Effector memory CD8-positive, alpha-beta T cell (primary cell): ENCODE data around the gene ZBTB20.

Experiments used
- ATAC-seq: fragments of 150-1000 bp; cut with Tn5 transposase; replicated peaks from 2 replicates; pipeline ENCODE4 v1.10.0; 2021; ENCODE audit warnings: mild to moderate bottlenecking, moderate library complexity
- DNase-seq, 3 experiments: peaks; one replicate each; pipeline ENCODE4 v3.0.0; 2021
- H3K27ac Mint-ChIP-seq, 2 donors: one replicate each; pipeline ENCODE4 v1.8.0; 2022; ENCODE audit warnings: mild to moderate bottlenecking in 2 of 2, mixed read lengths in 2 of 2, moderate library complexity in 2 of 2
- H3K27me3 Mint-ChIP-seq, 2 donors: one replicate each; pipeline ENCODE4 v1.8.0; 2022; ENCODE audit warnings: mixed read lengths in 2 of 2
- H3K36me3 Mint-ChIP-seq: one replicate; pipeline ENCODE4 v1.8.0; 2022; ENCODE audit warnings: mild to moderate bottlenecking, moderate library complexity, mixed read lengths; ENCODE audit not compliant: insufficient read depth
- H3K4me1 Mint-ChIP-seq, 2 donors: one replicate each; pipeline ENCODE4 v1.8.0; 2022; ENCODE audit warnings: low read depth in 2 of 2, mixed read lengths in 2 of 2
- H3K4me3 Mint-ChIP-seq, 2 donors: one replicate each; pipeline ENCODE4 v1.8.0; 2022; ENCODE audit warnings: mild to moderate bottlenecking in 2 of 2, mixed read lengths in 2 of 2, moderate library complexity in 2 of 2
- H3K9me3 Mint-ChIP-seq, 2 donors: one replicate each; pipeline ENCODE4 v1.8.0; 2022; ENCODE audit warnings: mixed read lengths in 2 of 2

ZBTB20 gene

GRCh38 chr3:114451561-114452018 lies 695.5 kb downstream of the ZBTB20 start:
- ATAC-seq = no peak
- Mint-ChIP-seq H3K27ac (no peak overlapping the region), H3K9me3 (no peaks in the 10 kb centered on the region)

DNA sequence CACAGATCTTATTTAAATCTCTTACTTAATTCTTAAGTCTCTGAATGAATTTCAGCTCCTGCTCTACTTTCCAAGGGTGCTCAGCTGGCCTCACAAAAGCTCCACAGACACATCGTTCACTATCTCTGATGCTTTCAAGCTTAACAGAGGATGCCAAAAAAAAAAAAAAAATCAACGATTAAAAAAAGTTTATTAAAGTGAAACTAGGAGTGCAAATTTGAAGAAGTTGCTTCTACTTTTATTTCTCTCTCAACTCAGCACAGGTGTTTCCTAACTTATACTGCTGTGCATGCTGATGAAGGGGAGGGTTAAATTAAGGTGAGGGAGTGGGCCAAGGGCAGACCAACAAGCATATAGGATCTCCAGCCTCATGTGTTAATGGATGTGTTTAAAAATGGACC lies 696.0 kb downstream of the ZBTB20 start:
- no peak overlapping the region for H3K4me3 Mint-ChIP-seq
- DNase-seq (no peak), ATAC-seq (peak; percentile 17)
- H3K27me3 Mint-ChIP-seq = no peaks in the 10 kb centered on the region
- H3K36me3 Mint-ChIP-seq = no peaks in the 10 kb centered on the region
- H3K9me3 Mint-ChIP-seq = no peaks in the 10 kb centered on the region
- H3K27ac Mint-ChIP-seq = no peak overlapping the region
- H3K4me1 Mint-ChIP-seq = peaks cover 5 to 12% of the 10 kb centered on the region in 2 donors

More at GRCh38 chr3:114451561-114452018, 695.5 kb downstream of the ZBTB20 start:
- no peak for DNase-seq
- Mint-ChIP-seq H3K36me3 (no peaks in the 10 kb centered on the region), H3K27me3 (no peaks in the 10 kb centered on the region), H3K4me3 (no peak overlapping the region), H3K4me1 (peaks cover 5 to 12% of the 10 kb centered on the region in 2 donors)

- H3K27me3 Mint-ChIP-seq = no peaks in the 10 kb centered on the region
- no peaks in the 10 kb centered on the region for H3K36me3 Mint-ChIP-seq
- no peak overlapping the region for H3K4me3 Mint-ChIP-seq
- peaks cover 5 to 12% of the 10 kb centered on the region in 2 donors for H3K4me1 Mint-ChIP-seq
- ATAC-seq (no peak), DNase-seq (no peak)
- H3K9me3 Mint-ChIP-seq = no peaks in the 10 kb centered on the region
- H3K27ac Mint-ChIP-seq = no peak overlapping the region
Measured at GRCh38 chr3:114450008-114450596, 697.0 kb downstream of the ZBTB20 start.

DNA sequence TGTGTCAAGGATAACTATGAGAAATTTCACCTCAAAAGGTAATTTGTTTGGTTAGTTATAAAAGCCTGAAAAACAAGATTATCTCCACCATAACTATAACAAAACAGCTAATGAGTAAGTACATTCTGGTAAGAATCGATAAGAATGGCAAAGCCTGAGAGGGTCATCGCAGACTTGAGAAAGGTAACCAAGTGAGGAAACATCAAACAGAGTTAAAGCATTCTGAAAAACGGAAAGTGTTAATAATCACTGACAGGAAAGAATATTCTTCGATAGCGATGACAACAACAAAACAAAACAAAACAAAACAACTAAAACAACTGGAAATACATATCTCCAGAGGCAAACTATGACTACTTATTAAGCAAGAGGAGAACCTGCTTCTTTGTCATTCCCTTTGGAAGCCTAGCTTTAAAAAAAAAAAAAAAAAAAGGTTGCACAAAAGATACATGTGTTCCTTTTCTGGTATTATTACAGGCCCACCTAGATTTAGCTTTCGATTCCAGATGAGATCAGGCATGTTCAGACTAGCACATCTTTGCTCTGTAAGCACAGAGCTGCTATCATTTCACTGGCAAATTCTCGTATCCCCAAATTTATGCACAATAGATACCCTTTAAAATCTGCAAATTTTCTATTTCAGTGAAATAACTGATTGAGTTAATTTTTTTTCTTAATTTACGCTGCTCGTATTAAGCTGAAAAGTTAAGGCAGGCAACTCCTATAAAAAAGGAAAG lies 697.6 kb downstream of the ZBTB20 start:
- no peaks in the 10 kb centered on the region for H3K9me3 Mint-ChIP-seq
- peaks cover 5 to 12% of the 10 kb centered on the region in 2 donors for H3K4me1 Mint-ChIP-seq
- H3K4me3 Mint-ChIP-seq = no peak overlapping the region
- H3K27ac Mint-ChIP-seq = no peak overlapping the region
- ATAC-seq (no peak), DNase-seq (no peak)
- no peaks in the 10 kb centered on the region for H3K27me3 Mint-ChIP-seq
- no peaks in the 10 kb centered on the region for H3K36me3 Mint-ChIP-seq

GRCh38 chr3:114447950-114448479 lies 699.1 kb downstream of the ZBTB20 start:
- H3K4me3 Mint-ChIP-seq = no peak overlapping the region
- ATAC-seq (no peak), DNase-seq (no peak)
- no peak overlapping the region for H3K27ac Mint-ChIP-seq
- H3K27me3 Mint-ChIP-seq = no peaks in the 10 kb centered on the region
- H3K9me3 Mint-ChIP-seq = no peaks in the 10 kb centered on the region
- H3K36me3 Mint-ChIP-seq = no peaks in the 10 kb centered on the region
- peaks cover 5 to 12% of the 10 kb centered on the region in 2 donors for H3K4me1 Mint-ChIP-seq

DNA sequence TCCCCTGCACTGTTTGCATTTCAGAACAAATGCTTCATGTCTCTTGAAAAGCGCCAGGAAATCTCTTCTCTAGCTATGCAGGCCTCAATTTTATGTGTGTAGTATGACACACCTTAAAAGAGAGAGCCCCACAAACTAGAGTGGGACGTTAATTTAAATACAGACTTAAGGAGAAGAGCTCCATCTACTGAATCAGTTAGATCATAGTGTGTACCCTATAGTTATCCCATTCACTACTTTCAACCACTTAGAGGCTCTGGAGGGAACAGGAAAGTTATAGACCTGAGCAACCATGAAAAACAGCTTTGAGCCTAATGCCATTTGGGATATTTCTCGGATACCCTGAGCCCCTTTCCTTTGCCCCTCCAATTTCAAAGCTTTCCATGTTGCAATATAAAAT lies 699.5 kb downstream of the ZBTB20 start:
- Mint-ChIP-seq H3K9me3 (no peaks in the 10 kb centered on the region), H3K4me1 (peaks cover 8 to 12% of the 10 kb centered on the region in 2 donors), H3K27ac (no peak overlapping the region), H3K27me3 (no peaks in the 10 kb centered on the region), H3K4me3 (no peak overlapping the region), H3K36me3 (no peaks in the 10 kb centered on the region)
- ATAC-seq = no peak
- no peak for DNase-seq

- no peak for ATAC-seq
- H3K4me3 Mint-ChIP-seq = no peak overlapping the region
- H3K27ac Mint-ChIP-seq = no peak overlapping the region
- no peaks in the 10 kb centered on the region for H3K9me3 Mint-ChIP-seq
- H3K4me1 Mint-ChIP-seq = peaks cover 10 to 11% of the 10 kb centered on the region in 2 donors
- no peak for DNase-seq
- H3K27me3 Mint-ChIP-seq = no peaks in the 10 kb centered on the region
- no peaks in the 10 kb centered on the region for H3K36me3 Mint-ChIP-seq
Measured at GRCh38 chr3:114446600-114446999, 700.5 kb downstream of the ZBTB20 start.

GRCh38 chr3:114445233-114445632 lies 701.9 kb downstream of the ZBTB20 start:
- Mint-ChIP-seq H3K4me1 (peaks cover 5 to 10% of the 10 kb centered on the region in 2 donors), H3K9me3 (no peaks in the 10 kb centered on the region)

GRCh38 chr3:114444216-114444615 lies 702.9 kb downstream of the ZBTB20 start:
- Mint-ChIP-seq H3K9me3 (no peaks in the 10 kb centered on the region), H3K36me3 (no peaks in the 10 kb centered on the region), H3K4me1 (peaks cover 5 to 8% of the 10 kb centered on the region in 2 donors), H3K27ac (no peak overlapping the region), H3K27me3 (no peaks in the 10 kb centered on the region), H3K4me3 (no peak overlapping the region)
- ATAC-seq (no peak), DNase-seq (no peak)

More at GRCh38 chr3:114445233-114445632, 701.9 kb downstream of the ZBTB20 start:
- Mint-ChIP-seq H3K27me3 (no peaks in the 10 kb centered on the region), H3K4me3 (no peak overlapping the region), H3K36me3 (no peaks in the 10 kb centered on the region), H3K27ac (no peak overlapping the region)
- ATAC-seq (no peak), DNase-seq (no peak)

DNA sequence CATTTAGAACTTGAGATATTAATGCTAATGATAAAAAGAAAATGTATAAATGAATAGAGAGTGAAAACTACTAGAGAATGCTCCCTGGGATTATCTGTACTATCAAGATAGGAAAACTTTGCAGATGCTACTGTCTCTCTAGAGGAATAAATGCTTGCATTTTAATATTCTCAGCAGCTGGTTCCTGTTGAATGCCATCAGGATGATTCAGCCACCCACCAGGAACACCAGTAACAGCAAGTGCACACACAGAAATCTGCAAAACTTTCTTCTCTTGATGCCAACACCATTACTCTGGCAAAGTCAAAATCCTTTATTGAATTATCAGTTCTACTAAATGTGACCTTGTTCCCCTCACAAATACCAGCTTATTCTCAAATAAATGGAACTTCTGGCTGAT lies 704.8 kb downstream of the ZBTB20 start:
- H3K27ac Mint-ChIP-seq = no peak overlapping the region
- no peak overlapping the region for H3K4me3 Mint-ChIP-seq
- H3K27me3 Mint-ChIP-seq = no peaks in the 10 kb centered on the region
- H3K4me1 Mint-ChIP-seq = peaks cover 0 to 5% of the 10 kb centered on the region in 2 donors
- ATAC-seq = no peak
- no peaks in the 10 kb centered on the region for H3K9me3 Mint-ChIP-seq
- DNase-seq = no peak
- H3K36me3 Mint-ChIP-seq = no peaks in the 10 kb centered on the region

GRCh38 chr3:114441386-114441785 lies 705.7 kb downstream of the ZBTB20 start:
- no peak for DNase-seq
- no peak for ATAC-seq
- Mint-ChIP-seq H3K4me1 (peaks cover 0 to 6% of the 10 kb centered on the region in 2 donors), H3K36me3 (no peaks in the 10 kb centered on the region), H3K27ac (no peak overlapping the region), H3K4me3 (no peak overlapping the region), H3K9me3 (no peaks in the 10 kb centered on the region), H3K27me3 (no peaks in the 10 kb centered on the region)

- no peak overlapping the region for H3K4me3 Mint-ChIP-seq
- DNase-seq = no peak
- H3K27ac Mint-ChIP-seq = no peak overlapping the region
- H3K9me3 Mint-ChIP-seq = no peaks in the 10 kb centered on the region
- no peaks in the 10 kb centered on the region for H3K27me3 Mint-ChIP-seq
- peaks cover 0 to 6% of the 10 kb centered on the region in 2 donors for H3K4me1 Mint-ChIP-seq
- H3K36me3 Mint-ChIP-seq = no peaks in the 10 kb centered on the region
- no peak for ATAC-seq
Measured at GRCh38 chr3:114440700-114441099, 706.4 kb downstream of the ZBTB20 start.

GRCh38 chr3:114439284-114439683 lies 707.8 kb downstream of the ZBTB20 start:
- Mint-ChIP-seq H3K36me3 (no peaks in the 10 kb centered on the region), H3K9me3 (no peaks in the 10 kb centered on the region), H3K4me3 (no peak overlapping the region), H3K27me3 (no peaks in the 10 kb centered on the region), H3K4me1 (peaks cover 0 to 9% of the 10 kb centered on the region in 2 donors), H3K27ac (no peak overlapping the region)
- no peak for ATAC-seq
- DNase-seq = no peak

DNA sequence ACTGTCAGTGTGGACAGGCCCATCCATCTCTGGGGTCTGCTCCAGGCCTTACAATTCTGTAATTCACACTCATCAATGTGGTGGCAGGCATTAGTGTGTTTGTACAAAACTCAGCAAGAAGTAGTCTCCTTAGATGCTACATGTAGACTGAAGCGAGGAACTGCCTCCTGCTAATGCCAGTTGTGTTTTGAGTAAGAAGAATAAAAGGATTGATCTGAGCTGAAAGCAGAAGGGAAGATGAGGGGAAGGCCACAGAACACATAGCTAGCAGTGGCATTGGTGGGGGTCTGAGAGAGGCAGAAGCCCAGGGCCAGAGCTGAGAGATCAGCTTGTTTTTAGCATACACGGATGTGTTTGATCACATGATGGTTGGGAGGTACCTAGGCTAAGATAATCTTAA lies 709.2 kb downstream of the ZBTB20 start:
- no peaks in the 10 kb centered on the region for H3K36me3 Mint-ChIP-seq
- no peak for DNase-seq
- H3K4me1 Mint-ChIP-seq = peaks cover 0 to 9% of the 10 kb centered on the region in 2 donors
- no peak overlapping the region for H3K27ac Mint-ChIP-seq
- ATAC-seq = no peak
- H3K9me3 Mint-ChIP-seq = no peaks in the 10 kb centered on the region
- H3K4me3 Mint-ChIP-seq = no peak overlapping the region
- H3K27me3 Mint-ChIP-seq = no peaks in the 10 kb centered on the region
